OCI-LY1 (cell line): Measurements from ENCODE around the gene SIK2.

ENCODE experiments used
- H2AFZ ChIP-seq: fragments of 200-600 bp; sonication (generic), shearing (Covaris generic); 2 replicates; pipeline ENCODE4 v1.6.0; 2014; ENCODE audit warnings: antibody characterized with exemption, mild to moderate bottlenecking, low read length
- H3F3A ChIP-seq: fragments of 200-600 bp; sonication (generic), shearing (Covaris generic); 2 replicates; pipeline ENCODE4 v1.6.0; 2014; ENCODE audit warnings: mild to moderate bottlenecking, antibody characterized with exemption, low read length, moderate library complexity; ENCODE audit not compliant: insufficient read depth
- H3K27ac ChIP-seq: fragments of 200-600 bp; sonication (generic); 2 replicates; pipeline ENCODE4 v1.5.1; 2014; ENCODE audit warnings: low read length, mixed run types, mild to moderate bottlenecking, low read depth; ENCODE audit not compliant: poor library complexity, severe bottlenecking
- H3K27me3 ChIP-seq: fragments of 200-600 bp; sonication (generic); 2 replicates; pipeline ENCODE4 v1.6.0; 2014; ENCODE audit warnings: antibody characterized with exemption, mild to moderate bottlenecking, low read length, moderate library complexity; ENCODE audit not compliant: insufficient read depth
- H3K36me3 ChIP-seq: fragments of 200-600 bp; sonication (generic); 2 replicates; pipeline ENCODE4 v1.6.1; 2014; ENCODE audit warnings: mild to moderate bottlenecking, antibody characterized with exemption, low read length, moderate library complexity, mixed read lengths; ENCODE audit not compliant: insufficient read depth
- H3K4me1 ChIP-seq: fragments of 200-600 bp; sonication (generic); 2 replicates; pipeline ENCODE4 v1.5.1; 2014; ENCODE audit warnings: mild to moderate bottlenecking, low read length, moderate library complexity; ENCODE audit not compliant: insufficient read depth, severe bottlenecking
- H3K4me2 ChIP-seq: fragments of 200-600 bp; sonication (generic), shearing (Covaris generic); 2 replicates; pipeline ENCODE4 v1.6.1; 2014; ENCODE audit warnings: low read length
- H3K4me3 ChIP-seq: fragments of 200-600 bp; sonication (generic); 2 replicates; pipeline ENCODE4 v1.5.1; 2014; ENCODE audit warnings: low read length, low read depth, mild to moderate bottlenecking, mixed read lengths; ENCODE audit not compliant: poor library complexity, severe bottlenecking
- H3K79me2 ChIP-seq: fragments of 200-600 bp; shearing (Covaris generic); 2 replicates; pipeline ENCODE4 v1.6.1; 2016; ENCODE audit warnings: mixed run types, low read length, mixed read lengths; ENCODE audit not compliant: insufficient read depth
- H3K9ac ChIP-seq: fragments of 200-600 bp; sonication (generic), shearing (Covaris generic); 2 replicates; pipeline ENCODE4 v1.6.1; 2014; ENCODE audit warnings: mild to moderate bottlenecking, low read length, mixed read lengths
- H3K9me2 ChIP-seq: fragments of 200-600 bp; sonication (generic), shearing (Covaris generic); 2 replicates; pipeline ENCODE4 v1.6.1; 2014; ENCODE audit warnings: low read depth, mild to moderate bottlenecking, low read length, mixed read lengths
- H3K9me3 ChIP-seq: fragments of 200-600 bp; shearing (Covaris generic); 2 replicates; pipeline ENCODE4 v1.6.1; 2014; ENCODE audit warnings: low read length, mixed read lengths
- H4K20me1 ChIP-seq: fragments of 200-600 bp; sonication (generic), shearing (Covaris generic); 2 replicates; pipeline ENCODE4 v1.6.0; 2016; ENCODE audit warnings: mild to moderate bottlenecking, low read length; ENCODE audit not compliant: insufficient read depth
- CTCF ChIP-seq: fragments of 200-600 bp; sonication (generic), shearing (Covaris generic); IDR thresholded peaks from 2 replicates; pipeline ENCODE4 v1.5.1; 2017; ENCODE audit warnings: mild to moderate bottlenecking, antibody characterized with exemption, low read length, moderate library complexity, mixed read lengths
- EZH2 ChIP-seq: fragments of 200-600 bp; sonication (generic), shearing (Covaris generic); IDR thresholded peaks from 2 replicates; pipeline ENCODE4 v1.8.0; 2017; ENCODE audit warnings: borderline replicate concordance, mixed run types, mild to moderate bottlenecking, antibody characterized with exemption, low read length, moderate library complexity, mixed read lengths

Gene SIK2

GRCh38 chr11:111565114-111565720, 37.0 kb upstream of the SIK2 start:
- no peaks in the 10 kb centered on the region for H3K36me3 ChIP-seq
- H3K9me3 ChIP-seq: no peaks in the 10 kb centered on the region
- TF ChIP-seq EZH2 (no peak), CTCF (peak; percentile 97)
- no peak overlapping the region for H2AFZ ChIP-seq
- no peaks in the 10 kb centered on the region for H3K27me3 ChIP-seq
- no peak overlapping the region for H3K4me2 ChIP-seq
- no peaks in the 10 kb centered on the region for H4K20me1 ChIP-seq
- no peak overlapping the region for H3K27ac ChIP-seq
- H3K79me2 ChIP-seq: no peaks in the 10 kb centered on the region
- no peaks in the 10 kb centered on the region for H3K4me1 ChIP-seq
- no peak overlapping the region for H3K4me3 ChIP-seq
- H3F3A ChIP-seq: no peaks in the 10 kb centered on the region
- no peaks in the 10 kb centered on the region for H3K9me2 ChIP-seq
- H3K9ac ChIP-seq: no peak overlapping the region

DNA sequence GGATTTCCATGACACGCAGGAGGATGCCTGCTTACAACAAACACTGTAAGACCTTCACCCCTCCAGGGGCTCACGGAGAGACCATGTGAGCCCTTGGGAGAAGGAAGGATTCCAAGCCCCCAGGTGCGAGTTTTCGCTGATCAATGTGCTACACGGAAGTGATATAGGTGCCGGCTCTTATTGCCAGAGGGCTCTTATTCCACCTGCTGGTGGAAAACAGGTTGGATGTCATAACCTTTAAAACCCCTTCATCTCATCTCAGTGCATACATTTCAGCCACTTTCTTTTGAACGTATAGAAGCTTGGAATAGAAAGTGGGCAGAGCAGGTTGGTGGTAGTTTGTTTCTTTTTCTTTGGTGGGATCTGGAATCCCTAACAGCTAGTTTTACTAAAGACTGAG, 35.9 kb upstream of the SIK2 start:
- Histone ChIP-seq H3K4me3 (no peak overlapping the region), H3K79me2 (no peaks in the 10 kb centered on the region), H3K36me3 (no peaks in the 10 kb centered on the region), H3K9me3 (no peaks in the 10 kb centered on the region), H3K27ac (no peak overlapping the region), H3F3A (no peaks in the 10 kb centered on the region), H3K27me3 (no peaks in the 10 kb centered on the region), H3K9me2 (no peaks in the 10 kb centered on the region), H3K4me1 (no peaks in the 10 kb centered on the region), H4K20me1 (no peaks in the 10 kb centered on the region), H2AFZ (no peak overlapping the region), H3K4me2 (no peak overlapping the region), H3K9ac (no peak overlapping the region)
- TF ChIP-seq EZH2: no peak
- TF ChIP-seq CTCF: 0 out of 2 replicates have a peak, but pooled peaks have one; percentile 8

GRCh38 chr11:111569476-111569875, 32.8 kb upstream of the SIK2 start:
- no peaks in the 10 kb centered on the region for H4K20me1 ChIP-seq
- no peaks in the 10 kb centered on the region for H3K9me2 ChIP-seq
- H3K4me3 ChIP-seq: no peak overlapping the region
- H3K9me3 ChIP-seq: no peaks in the 10 kb centered on the region
- no peak for TF ChIP-seq EZH2
- no peak for TF ChIP-seq CTCF
- H3F3A ChIP-seq: no peaks in the 10 kb centered on the region
- no peak overlapping the region for H2AFZ ChIP-seq
- H3K27ac ChIP-seq: no peak overlapping the region
- H3K4me2 ChIP-seq: no peak overlapping the region
- no peaks in the 10 kb centered on the region for H3K27me3 ChIP-seq
- peaks cover 8% of the 10 kb centered on the region for H3K4me1 ChIP-seq
- H3K9ac ChIP-seq: no peak overlapping the region
- H3K79me2 ChIP-seq: no peaks in the 10 kb centered on the region
- no peaks in the 10 kb centered on the region for H3K36me3 ChIP-seq
